ENCODE results near the gene CCNL2. TPM values are rescaled to one million over a fixed set of nuclear protein-coding genes. Genes with fewer than 3 reads are reported as not detected.

The CCNL2 gene
- total RNA-seq, 1 experiment from 2014 or later: 173 TPM

GRCh38 chr1:1345860-1346500 lies 53.2 kb downstream of the CCNL2 start:
- H3K56ac ChIP-seq (ENCODE audit: insufficient read length, low read depth, low read length): no peak overlapping the region
- no peak overlapping the region for H2BK20ac ChIP-seq (ENCODE audit: low read depth, low read length, poor library complexity, severe bottlenecking)
- H3K4me2 ChIP-seq (ENCODE audit: insufficient read depth, insufficient read length, low read length): no peak overlapping the region

More at GRCh38 chr1:1345860-1346500, 53.2 kb downstream of the CCNL2 start:
- Histone ChIP-seq H2AK5ac (ENCODE audit: insufficient read length, low read length) (no peak overlapping the region), H2AFZ (ENCODE audit: low read length) (no peak overlapping the region), H3K9me3 (ENCODE audit: control insufficient read depth, low read depth, low read length) (no peaks in the 10 kb centered on the region), H3K14ac (ENCODE audit: insufficient read depth, low read length) (no peak overlapping the region), H4K20me1 (ENCODE audit: control insufficient read depth, insufficient read depth, insufficient read length) (peaks cover 3% of the 10 kb centered on the region), H3K27me3 (ENCODE audit: insufficient read depth, low read length) (no peaks in the 10 kb centered on the region), H4K5ac (ENCODE audit: insufficient read length, low read depth, low read length) (no peak overlapping the region), H2BK15ac (ENCODE audit: low read depth, low read length) (no peak overlapping the region), H4K91ac (ENCODE audit: insufficient read length, low read depth, low read length) (no peak overlapping the region), H2BK5ac (ENCODE audit: insufficient read length, low read length) (no peak overlapping the region), H3K9ac (ENCODE audit: extremely low read depth, insufficient read length, low read length) (no peak overlapping the region), H2BK120ac (ENCODE audit: low read depth, low read length, poor library complexity, severe bottlenecking) (no peak overlapping the region), H3K18ac (ENCODE audit: insufficient read length, low read depth, low read length) (no peak overlapping the region), H3K4ac (ENCODE audit: low read depth, low read length) (no peak overlapping the region), H3T11ph (ENCODE audit: low read length) (no peak overlapping the region), H3K23ac (ENCODE audit: insufficient read length, low read depth, low read length) (no peak overlapping the region), H2BK12ac (ENCODE audit: insufficient read length, low read depth, low read length) (no peak overlapping the region), H3K79me1 (ENCODE audit: insufficient read depth, low read depth, low read length, poor library complexity, severe bottlenecking) (peaks cover 13% of the 10 kb centered on the region), H3K79me2 (ENCODE audit: insufficient read depth, low read length) (peaks cover 3% of the 10 kb centered on the region; the same call in 1 of the 2 replicates), H3K23me2 (ENCODE audit: insufficient read length, low read depth, low read length, poor library complexity, severe bottlenecking) (peaks cover 9% of the 10 kb centered on the region), H3K27ac (ENCODE audit: insufficient read length, low read depth, low read length) (no peak overlapping the region), H4K8ac (replicated peaks; ENCODE audit: insufficient read length, low read depth, low read length) (no peak overlapping the region), H3K4me1 (ENCODE audit: insufficient read depth, low read length) (no peaks in the 10 kb centered on the region; the same call in 1 of the 2 replicates)
- H3K27me3 Mint-ChIP-seq (ENCODE audit: low read depth): no peaks in the 10 kb centered on the region
- peaks cover 12 to 13% (median 12%) of the 10 kb centered on the region in 3 experiments for H3K36me3 Mint-ChIP-seq (ENCODE audit: insufficient read depth in 1 of 3, low read depth in 3 of 3)
- no peak for DNase-seq
- H3K9me3 Mint-ChIP-seq: peaks cover 0 to 4% of the 10 kb centered on the region in 2 experiments; a peak in 2 of 5 replicates
- no peak overlapping the region for H3K27ac Mint-ChIP-seq
- no peak overlapping the region for H3K4me3 Mint-ChIP-seq
- TF ChIP-seq CTCF (conservative IDR thresholded peaks at IDR 0.05): no peak
- H3K4me1 Mint-ChIP-seq: peaks cover 6 to 15% of the 10 kb centered on the region in 2 experiments
- no CpG with 5 or more reads among the region's 12 CpGs for WGBS (ENCODE audit: extremely low coverage, insufficient read length, low lambda C conversion rate)
